Measurements from ENCODE around the gene NFILZ.

DNA sequence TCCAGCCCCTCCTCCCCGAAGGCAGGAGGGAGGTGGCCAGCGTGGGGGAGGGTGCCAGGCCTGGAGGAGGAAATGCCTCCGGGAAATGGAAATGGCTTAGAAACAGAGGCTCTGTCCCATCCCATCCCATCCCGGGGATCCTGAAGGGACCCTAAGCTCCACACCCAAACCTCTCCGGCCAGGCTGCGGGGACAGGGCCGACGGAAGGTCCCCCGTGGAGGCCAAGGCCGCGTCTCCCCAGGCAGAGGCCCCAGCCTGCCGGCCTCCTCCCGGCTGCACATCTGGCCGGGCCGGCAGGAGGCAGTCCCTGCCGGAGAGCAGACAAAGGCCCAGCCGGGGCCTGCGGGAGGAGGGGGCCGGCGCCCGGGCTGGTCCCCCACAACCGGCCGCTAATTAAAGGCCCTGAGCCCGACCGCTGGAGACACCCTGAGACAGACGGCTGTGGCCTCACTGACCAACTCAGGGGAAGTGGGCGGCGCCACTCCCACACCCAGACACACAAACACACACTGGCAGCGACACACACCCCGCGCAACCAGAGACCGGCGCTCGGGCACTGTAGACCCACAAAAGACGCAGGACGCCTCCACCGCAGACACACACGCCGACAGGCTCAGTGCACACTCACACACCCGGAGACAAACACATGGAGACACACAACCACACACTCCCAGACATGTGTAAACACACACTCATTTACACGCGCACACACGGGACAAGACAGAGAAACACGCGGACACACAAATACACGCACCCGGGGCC lies 21.0 kb upstream of the NFILZ start:
- TF ChIP-seq, protein P1, sequence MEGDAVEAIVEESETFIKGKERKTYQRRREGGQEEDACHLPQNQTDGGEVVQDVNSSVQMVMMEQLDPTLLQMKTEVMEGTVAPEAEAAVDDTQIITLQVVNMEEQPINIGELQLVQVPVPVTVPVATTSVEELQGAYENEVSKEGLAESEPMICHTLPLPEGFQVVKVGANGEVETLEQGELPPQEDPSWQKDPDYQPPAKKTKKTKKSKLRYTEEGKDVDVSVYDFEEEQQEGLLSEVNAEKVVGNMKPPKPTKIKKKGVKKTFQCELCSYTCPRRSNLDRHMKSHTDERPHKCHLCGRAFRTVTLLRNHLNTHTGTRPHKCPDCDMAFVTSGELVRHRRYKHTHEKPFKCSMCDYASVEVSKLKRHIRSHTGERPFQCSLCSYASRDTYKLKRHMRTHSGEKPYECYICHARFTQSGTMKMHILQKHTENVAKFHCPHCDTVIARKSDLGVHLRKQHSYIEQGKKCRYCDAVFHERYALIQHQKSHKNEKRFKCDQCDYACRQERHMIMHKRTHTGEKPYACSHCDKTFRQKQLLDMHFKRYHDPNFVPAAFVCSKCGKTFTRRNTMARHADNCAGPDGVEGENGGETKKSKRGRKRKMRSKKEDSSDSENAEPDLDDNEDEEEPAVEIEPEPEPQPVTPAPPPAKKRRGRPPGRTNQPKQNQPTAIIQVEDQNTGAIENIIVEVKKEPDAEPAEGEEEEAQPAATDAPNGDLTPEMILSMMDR (conservative IDR thresholded peaks at IDR 0.05), result no peak
- TF ChIP-seq EZH2 (IDR thresholded peaks at IDR 0.05; ENCODE audit: low read depth), result no peak
